ENCODE measurements around the gene CRABP1.

The CRABP1 gene

GRCh38 chr15:78301828-78302227, 38.3 kb upstream of the CRABP1 start:
- TF ChIP-seq, protein P1, sequence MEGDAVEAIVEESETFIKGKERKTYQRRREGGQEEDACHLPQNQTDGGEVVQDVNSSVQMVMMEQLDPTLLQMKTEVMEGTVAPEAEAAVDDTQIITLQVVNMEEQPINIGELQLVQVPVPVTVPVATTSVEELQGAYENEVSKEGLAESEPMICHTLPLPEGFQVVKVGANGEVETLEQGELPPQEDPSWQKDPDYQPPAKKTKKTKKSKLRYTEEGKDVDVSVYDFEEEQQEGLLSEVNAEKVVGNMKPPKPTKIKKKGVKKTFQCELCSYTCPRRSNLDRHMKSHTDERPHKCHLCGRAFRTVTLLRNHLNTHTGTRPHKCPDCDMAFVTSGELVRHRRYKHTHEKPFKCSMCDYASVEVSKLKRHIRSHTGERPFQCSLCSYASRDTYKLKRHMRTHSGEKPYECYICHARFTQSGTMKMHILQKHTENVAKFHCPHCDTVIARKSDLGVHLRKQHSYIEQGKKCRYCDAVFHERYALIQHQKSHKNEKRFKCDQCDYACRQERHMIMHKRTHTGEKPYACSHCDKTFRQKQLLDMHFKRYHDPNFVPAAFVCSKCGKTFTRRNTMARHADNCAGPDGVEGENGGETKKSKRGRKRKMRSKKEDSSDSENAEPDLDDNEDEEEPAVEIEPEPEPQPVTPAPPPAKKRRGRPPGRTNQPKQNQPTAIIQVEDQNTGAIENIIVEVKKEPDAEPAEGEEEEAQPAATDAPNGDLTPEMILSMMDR (IDR thresholded peaks at IDR 0.05; ENCODE audit: control insufficient read depth, insufficient read depth, low read depth, low read length, missing control alignments) = no peak
- no peak for DNase-seq (ENCODE audit: low read depth)
- H3K4me3 ChIP-seq (ENCODE audit: control insufficient read depth, low read depth, low read length) = no peak overlapping the region

- peak; percentile 93 for DNase-seq (ENCODE audit: low read depth)
- TF ChIP-seq, protein P1 (IDR thresholded peaks at IDR 0.05; ENCODE audit: control insufficient read depth, insufficient read depth, low read depth, low read length, missing control alignments) = no peak
- H3K4me3 ChIP-seq (ENCODE audit: control insufficient read depth, low read depth, low read length) = no peak overlapping the region
Observed at GRCh38 chr15:78302579-78303312, 37.4 kb upstream of the CRABP1 start.

- H3K4me3 ChIP-seq (ENCODE audit: control insufficient read depth, low read depth, low read length) = no peak overlapping the region
- no peak for DNase-seq (ENCODE audit: low read depth)
- TF ChIP-seq, protein P1 (IDR thresholded peaks at IDR 0.05; ENCODE audit: control insufficient read depth, insufficient read depth, low read depth, low read length, missing control alignments) = no peak
Observed at GRCh38 chr15:78304216-78305066, 35.7 kb upstream of the CRABP1 start.

- TF ChIP-seq, protein P1 (IDR thresholded peaks at IDR 0.05; ENCODE audit: control insufficient read depth, insufficient read depth, low read depth, low read length, missing control alignments) = no peak
- DNase-seq (ENCODE audit: low read depth) = no peak
- no peak overlapping the region for H3K4me3 ChIP-seq (ENCODE audit: control insufficient read depth, low read depth, low read length)
Observed at GRCh38 chr15:78306176-78306774, 33.9 kb upstream of the CRABP1 start.

DNA sequence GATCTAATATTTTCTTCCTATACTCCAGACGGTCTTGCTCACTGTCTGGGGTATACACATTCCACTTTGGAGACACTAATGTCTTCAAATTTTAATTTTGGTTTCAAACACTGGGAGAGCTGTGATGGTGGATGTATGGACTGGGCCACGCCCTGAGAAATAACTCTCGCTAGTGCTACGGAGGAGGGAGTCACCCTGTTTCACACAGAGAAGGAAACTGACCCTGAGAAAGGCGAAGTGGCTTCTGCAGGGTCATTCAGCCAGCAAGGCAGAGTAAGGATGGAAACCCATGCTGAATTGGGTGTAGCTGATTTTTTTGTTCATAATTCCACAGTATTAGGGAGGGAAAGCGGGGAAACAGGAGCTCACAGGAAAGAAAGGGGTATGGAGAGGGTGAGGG, 32.2 kb upstream of the CRABP1 start:
- no peak for DNase-seq (ENCODE audit: low read depth)
- TF ChIP-seq, protein P1 (IDR thresholded peaks at IDR 0.05; ENCODE audit: control insufficient read depth, insufficient read depth, low read depth, low read length, missing control alignments) = no peak
- no peak overlapping the region for H3K4me3 ChIP-seq (ENCODE audit: control insufficient read depth, low read depth, low read length)

GRCh38 chr15:78308422-78309032, 31.6 kb upstream of the CRABP1 start:
- no peak for DNase-seq (ENCODE audit: low read depth)
- TF ChIP-seq, protein P1 (IDR thresholded peaks at IDR 0.05; ENCODE audit: control insufficient read depth, insufficient read depth, low read depth, low read length, missing control alignments) = peak; percentile 96
- no peak overlapping the region for H3K4me3 ChIP-seq (ENCODE audit: control insufficient read depth, low read depth, low read length)
